ENCODE data around the gene RAB8B.

DNA sequence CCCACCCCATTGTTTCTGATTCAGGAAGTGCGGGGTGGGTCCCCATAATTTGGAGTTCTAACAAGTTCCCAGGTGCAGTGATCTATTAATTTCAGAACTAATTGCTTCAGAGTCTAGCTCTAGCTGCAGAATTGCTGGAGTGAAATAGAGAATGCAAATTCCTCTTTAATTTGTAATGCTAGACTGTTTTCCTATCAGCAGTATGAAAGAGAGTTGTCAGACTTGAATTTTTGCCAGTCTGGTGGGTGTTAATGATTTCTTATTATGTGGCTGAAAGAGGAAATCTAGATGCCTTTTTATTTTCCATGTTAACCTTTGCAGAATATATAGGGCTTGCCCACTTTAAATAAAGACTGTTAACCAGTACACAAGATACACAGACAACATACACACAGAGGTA, 111.7 kb downstream of the RAB8B start:
- TF ChIP-seq, protein P1, sequence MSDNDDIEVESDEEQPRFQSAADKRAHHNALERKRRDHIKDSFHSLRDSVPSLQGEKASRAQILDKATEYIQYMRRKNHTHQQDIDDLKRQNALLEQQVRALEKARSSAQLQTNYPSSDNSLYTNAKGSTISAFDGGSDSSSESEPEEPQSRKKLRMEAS (IDR thresholded peaks at IDR 0.05; ENCODE audit: low read depth, low read length) = no peak
- no peak for TF ChIP-seq POLR2A (IDR thresholded peaks at IDR 0.05; ENCODE audit: extremely low read depth, insufficient read length)
- TF ChIP-seq, protein P2, sequence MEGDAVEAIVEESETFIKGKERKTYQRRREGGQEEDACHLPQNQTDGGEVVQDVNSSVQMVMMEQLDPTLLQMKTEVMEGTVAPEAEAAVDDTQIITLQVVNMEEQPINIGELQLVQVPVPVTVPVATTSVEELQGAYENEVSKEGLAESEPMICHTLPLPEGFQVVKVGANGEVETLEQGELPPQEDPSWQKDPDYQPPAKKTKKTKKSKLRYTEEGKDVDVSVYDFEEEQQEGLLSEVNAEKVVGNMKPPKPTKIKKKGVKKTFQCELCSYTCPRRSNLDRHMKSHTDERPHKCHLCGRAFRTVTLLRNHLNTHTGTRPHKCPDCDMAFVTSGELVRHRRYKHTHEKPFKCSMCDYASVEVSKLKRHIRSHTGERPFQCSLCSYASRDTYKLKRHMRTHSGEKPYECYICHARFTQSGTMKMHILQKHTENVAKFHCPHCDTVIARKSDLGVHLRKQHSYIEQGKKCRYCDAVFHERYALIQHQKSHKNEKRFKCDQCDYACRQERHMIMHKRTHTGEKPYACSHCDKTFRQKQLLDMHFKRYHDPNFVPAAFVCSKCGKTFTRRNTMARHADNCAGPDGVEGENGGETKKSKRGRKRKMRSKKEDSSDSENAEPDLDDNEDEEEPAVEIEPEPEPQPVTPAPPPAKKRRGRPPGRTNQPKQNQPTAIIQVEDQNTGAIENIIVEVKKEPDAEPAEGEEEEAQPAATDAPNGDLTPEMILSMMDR (IDR thresholded peaks at IDR 0.05; ENCODE audit: low read depth, low read length) = no peak

Measured in NB4 (cell line).